Panc1 (cell line): Measurements from ENCODE around the gene CD46.

Experiments used
- CTCF ChIP-seq: fragments of 450-650 bp; IDR thresholded peaks from 2 replicates; pipeline ENCODE4 v1.5.1; 2017; ENCODE audit warnings: mild to moderate bottlenecking
- POLR2AphosphoS5 ChIP-seq: IDR thresholded peaks from 2 replicates; pipeline ENCODE4 v1.6.1; 2012; ENCODE audit warnings: mild to moderate bottlenecking, low read depth, low read length, moderate library complexity
- REST ChIP-seq, 2 experiments: IDR thresholded peaks; 2 replicates each; pipeline ENCODE4 v1.6.1; 2011 to 2012; ENCODE audit warnings: low read depth in 2 of 2, control low read depth in 1 of 2, low read length in 1 of 2, mild to moderate bottlenecking in 1 of 2, moderate library complexity in 1 of 2; ENCODE audit not compliant: insufficient read depth in 1 of 2
- TCF7L2 ChIP-seq: IDR thresholded peaks from 2 replicates; pipeline ENCODE4 v1.6.1; 2011; ENCODE audit warnings: mild to moderate bottlenecking, low read depth, low read length, inconsistent platforms

GRCh38 chr1:207842506-207842905 lies 90.7 kb downstream of the CD46 start:
- no peak for TF ChIP-seq CTCF
- TF ChIP-seq POLR2AphosphoS5 = no peak
- no peak for TF ChIP-seq TCF7L2
- no peak for TF ChIP-seq REST (IDR thresholded peaks at IDR 0.05; ENCODE audit: insufficient read depth in 1 of 2, low read depth in 2 of 2, low read length in 1 of 2)
